Measurements from ENCODE around the gene PTX4. TPM values are rescaled to one million over a fixed set of nuclear protein-coding genes. Genes with fewer than 3 reads are reported as not detected.

PTX4 gene
- total and polyA plus RNA-seq, 9 of the 15 experiments (the other 6 are each of a cell fraction or from before 2014, with no cell fraction given): 0.11 TPM; not detected in 8

DNA sequence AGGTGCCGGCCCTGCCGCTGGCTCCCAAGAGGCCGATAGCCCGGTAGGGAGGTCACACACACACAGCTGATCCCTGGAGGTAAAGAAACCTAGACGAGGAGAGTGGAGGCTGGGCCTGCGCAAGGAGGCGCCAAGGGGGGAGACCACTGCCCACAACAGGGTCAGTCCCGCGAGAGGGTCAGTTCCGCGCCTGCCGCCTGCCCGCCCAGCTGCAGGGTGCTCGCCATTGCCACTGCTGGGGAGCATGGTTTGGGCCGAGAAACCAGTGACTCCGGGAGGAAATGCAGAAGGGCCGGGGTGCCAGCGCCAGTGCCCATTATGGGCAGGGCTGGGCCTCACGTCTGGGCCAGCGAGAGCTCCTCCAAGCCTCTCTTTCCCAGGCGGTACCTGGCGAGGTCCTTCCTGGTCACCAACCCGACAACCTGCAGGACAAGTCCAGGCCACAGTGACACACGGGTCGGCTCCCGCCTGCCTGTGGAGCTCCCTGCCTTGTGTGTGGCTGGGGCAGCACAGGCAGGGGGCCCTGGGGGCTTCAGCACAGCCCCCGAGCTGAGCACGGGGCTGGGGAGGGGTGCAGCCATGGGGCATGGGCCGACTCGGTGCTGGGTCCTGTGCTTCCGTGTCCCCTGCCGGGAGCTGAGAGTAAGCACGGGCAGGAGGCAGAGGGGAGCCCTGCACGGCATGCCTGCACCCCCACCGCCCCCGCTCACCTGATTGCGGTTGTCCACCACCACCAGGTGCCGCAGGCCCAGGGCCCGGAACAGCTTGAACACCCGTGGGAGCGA lies 42.3 kb downstream of the PTX4 start:
- no peaks in the 10 kb centered on the region for H4K20me1 ChIP-seq (replicated peaks; ENCODE audit: control insufficient read depth, insufficient read depth, low read length)
- no peak for FAIRE-seq
- H3K9me3 ChIP-seq (replicated peaks; ENCODE audit: control insufficient read depth, insufficient read depth, low read depth, low read length): no peaks in the 10 kb centered on the region
- 91% methylated on average over 29 of the region's 41 CpGs for WGBS (ENCODE audit: insufficient coverage, low coverage, missing lambda C conversion rate)
- H3K79me2 ChIP-seq (ENCODE audit: control insufficient read depth, insufficient read depth, low read length): no peaks in the 10 kb centered on the region
- in situ Hi-C loops (cut with MboI): no loop called here
- ChIA-PET POLR2A (interaction anchor here (0.6 to 1.5 kb wide), 2 partner anchors 20 to 26 kb away, joined by 3 to 8 read pairs; partner anchors contain the start of gene UQCC4), CTCF (ENCODE audit: low intra/inter-chr PET ratio) (no interaction called here)
- no peaks in the 10 kb centered on the region for H3K9me1 ChIP-seq (ENCODE audit: control insufficient read depth, insufficient read depth, low read length)
- H3K4me3 ChIP-seq: no peak overlapping the region
- no peak overlapping the region; a peak in 1 of 4 replicates for H3K9ac ChIP-seq (ENCODE audit: insufficient read depth in 1 of 2, low read depth in 2 of 2, low read length in 2 of 2)
- DNase-seq (ENCODE audit: extremely low read depth in 1 of 4, low spot score in 3 of 4): no peak
- no TSS peak for BruUV-seq (replicated peaks)
- ATAC-seq: no peak
- H3K4me1 ChIP-seq (replicated peaks in 1 of 2; ENCODE audit: control insufficient read depth in 2 of 2, insufficient read depth in 2 of 2, low read length in 2 of 2): peaks cover 0 to 54% of the 10 kb centered on the region in 2 experiments; a peak in 2 of 5 replicates
- no peaks in the 10 kb centered on the region for H3K27me3 ChIP-seq (ENCODE audit: control insufficient read depth in 2 of 2, insufficient read depth in 2 of 2, low read length in 2 of 2)
- TF ChIP-seq HMGN3 (IDR thresholded peaks at IDR 0.05; ENCODE audit: borderline replicate concordance, extremely low read depth, insufficient read length, low read depth, low read length) (peak; percentile 25), POLR2G (IDR thresholded peaks at IDR 0.05; ENCODE audit: low read depth, low read length) (0 out of 2 replicates have a peak, but pooled peaks have one; percentile 6), HDAC6 (IDR thresholded peaks at IDR 0.05; ENCODE audit: low read depth, low read length) (no peak)
- TF ChIP-seq, protein P1, sequence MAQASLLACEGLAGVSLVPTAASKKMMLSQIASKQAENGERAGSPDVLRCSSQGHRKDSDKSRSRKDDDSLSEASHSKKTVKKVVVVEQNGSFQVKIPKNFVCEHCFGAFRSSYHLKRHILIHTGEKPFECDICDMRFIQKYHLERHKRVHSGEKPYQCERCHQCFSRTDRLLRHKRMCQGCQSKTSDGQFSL (CRISPR knock-in tag; IDR thresholded peaks at IDR 0.05): 0 out of 2 replicates have a peak, but pooled peaks have one; percentile 21
- TF ChIP-seq, protein P1 (tag; IDR thresholded peaks at IDR 0.05): no peak
- TF ChIP-seq, protein P2, sequence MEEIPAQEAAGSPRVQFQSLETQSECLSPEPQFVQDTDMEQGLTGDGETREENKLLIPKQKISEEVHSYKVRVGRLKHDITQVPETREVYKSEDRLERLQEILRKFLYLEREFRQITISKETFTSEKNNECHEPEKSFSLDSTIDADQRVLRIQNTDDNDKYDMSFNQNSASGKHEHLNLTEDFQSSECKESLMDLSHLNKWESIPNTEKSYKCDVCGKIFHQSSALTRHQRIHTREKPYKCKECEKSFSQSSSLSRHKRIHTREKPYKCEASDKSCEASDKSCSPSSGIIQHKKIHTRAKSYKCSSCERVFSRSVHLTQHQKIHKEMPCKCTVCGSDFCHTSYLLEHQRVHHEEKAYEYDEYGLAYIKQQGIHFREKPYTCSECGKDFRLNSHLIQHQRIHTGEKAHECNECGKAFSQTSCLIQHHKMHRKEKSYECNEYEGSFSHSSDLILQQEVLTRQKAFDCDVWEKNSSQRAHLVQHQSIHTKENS (CRISPR knock-in tag; IDR thresholded peaks at IDR 0.05): no peak
- TF ChIP-seq, protein P3, sequence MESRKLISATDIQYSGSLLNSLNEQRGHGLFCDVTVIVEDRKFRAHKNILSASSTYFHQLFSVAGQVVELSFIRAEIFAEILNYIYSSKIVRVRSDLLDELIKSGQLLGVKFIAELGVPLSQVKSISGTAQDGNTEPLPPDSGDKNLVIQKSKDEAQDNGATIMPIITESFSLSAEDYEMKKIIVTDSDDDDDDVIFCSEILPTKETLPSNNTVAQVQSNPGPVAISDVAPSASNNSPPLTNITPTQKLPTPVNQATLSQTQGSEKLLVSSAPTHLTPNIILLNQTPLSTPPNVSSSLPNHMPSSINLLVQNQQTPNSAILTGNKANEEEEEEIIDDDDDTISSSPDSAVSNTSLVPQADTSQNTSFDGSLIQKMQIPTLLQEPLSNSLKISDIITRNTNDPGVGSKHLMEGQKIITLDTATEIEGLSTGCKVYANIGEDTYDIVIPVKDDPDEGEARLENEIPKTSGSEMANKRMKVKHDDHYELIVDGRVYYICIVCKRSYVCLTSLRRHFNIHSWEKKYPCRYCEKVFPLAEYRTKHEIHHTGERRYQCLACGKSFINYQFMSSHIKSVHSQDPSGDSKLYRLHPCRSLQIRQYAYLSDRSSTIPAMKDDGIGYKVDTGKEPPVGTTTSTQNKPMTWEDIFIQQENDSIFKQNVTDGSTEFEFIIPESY (CRISPR knock-in tag; IDR thresholded peaks at IDR 0.05): 0 out of 2 replicates have a peak, but pooled peaks have one; percentile 61
- H3K27ac ChIP-seq (ENCODE audit: extremely low read depth, low read depth, low read length): no peak overlapping the region
- peaks cover 52% of the 10 kb centered on the region; the same call in 1 of the 3 replicates for H3K36me3 ChIP-seq (ENCODE audit: control insufficient read depth, insufficient read depth, low read length)
- intact Hi-C loops (cut with micrococcal nuclease): no loop called here
- H3K4me2 ChIP-seq (ENCODE audit: insufficient read depth, low read length): no peak overlapping the region
- no peak overlapping the region for H2AFZ ChIP-seq (ENCODE audit: low read depth, low read length)
